NCI-H446 treated with DMSO at 0.1 percent for 48 hours (cell line): ENCODE results near the gene U2AF2.

Experiments
- DNase-seq: peaks from one replicate; lab custom pipeline; 2025; lab: John Stamatoyannopoulos, UW

Gene U2AF2

DNA sequence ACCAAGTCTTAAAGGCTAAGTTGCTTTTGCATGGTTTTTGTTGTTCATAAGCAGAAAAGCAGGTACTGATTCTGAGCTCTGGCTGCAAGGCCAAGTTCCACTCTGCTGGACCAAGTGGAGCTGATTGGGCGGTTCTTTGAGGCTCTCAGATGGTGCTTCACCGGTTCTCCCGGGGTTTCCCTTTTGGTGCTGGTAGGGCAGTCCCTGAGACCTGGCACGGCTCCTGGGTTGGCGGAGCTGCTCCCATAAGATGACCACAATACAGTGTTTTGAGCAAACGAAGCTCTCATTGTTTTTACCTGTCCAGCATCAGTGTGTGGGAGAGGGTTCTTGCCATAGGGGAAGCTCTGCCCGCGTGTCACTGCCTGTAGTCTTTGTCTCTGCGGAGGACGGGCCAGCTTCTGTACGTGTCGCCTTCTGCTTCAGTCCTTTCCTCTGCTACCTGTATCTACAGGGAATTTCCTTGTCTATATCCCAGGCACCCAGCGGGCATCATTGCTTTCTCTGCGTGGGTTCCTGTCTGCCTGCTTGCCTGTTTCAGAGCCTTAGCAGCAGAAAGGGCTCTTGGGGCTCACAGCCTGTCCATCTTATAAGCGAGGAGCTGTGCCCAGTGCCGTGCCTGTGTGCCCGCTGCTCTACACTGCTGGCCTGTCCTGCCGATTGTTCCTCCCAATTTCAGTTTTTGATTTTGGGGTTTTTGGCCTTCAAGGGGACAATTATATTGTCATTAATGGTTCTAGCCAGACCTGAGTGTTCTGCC lies 2.3 kb downstream of the U2AF2 start:
- no peak for DNase-seq

GRCh38 chr19:55658846-55659459 lies 4.1 kb downstream of the U2AF2 start:
- no peak for DNase-seq

- no peak for DNase-seq
Measured at GRCh38 chr19:55659822-55660221, 5.0 kb downstream of the U2AF2 start.

- DNase-seq = no peak
Measured at GRCh38 chr19:55660404-55660803, 5.6 kb downstream of the U2AF2 start.

DNA sequence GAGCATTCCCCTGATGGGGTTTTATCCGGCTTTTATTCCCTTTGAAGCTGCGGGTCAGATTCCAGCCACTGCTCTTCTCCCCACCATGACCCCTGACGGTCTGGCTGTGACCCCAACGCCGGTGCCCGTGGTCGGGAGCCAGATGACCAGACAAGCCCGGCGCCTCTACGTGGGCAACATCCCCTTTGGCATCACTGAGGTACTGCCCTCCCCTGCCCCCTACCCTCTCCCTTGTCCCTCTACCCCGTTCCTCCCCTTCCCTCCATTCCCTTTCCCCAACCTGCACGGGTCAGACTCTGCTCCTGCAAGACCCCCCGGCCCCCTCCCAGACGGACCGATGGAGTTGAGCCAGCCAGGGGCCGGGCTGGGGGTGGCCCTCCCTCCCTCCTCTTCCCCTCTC lies 6.2 kb downstream of the U2AF2 start:
- DNase-seq = no peak

- no peak for DNase-seq
Measured at GRCh38 chr19:55661826-55662225, 7.0 kb downstream of the U2AF2 start.

GRCh38 chr19:55663846-55664536 lies 9.2 kb downstream of the U2AF2 start:
- no peak for DNase-seq

- no peak for DNase-seq
Measured at GRCh38 chr19:55666343-55667005, 11.6 kb downstream of the U2AF2 start.

- DNase-seq = no peak
Measured at GRCh38 chr19:55667006-55667381, 12.2 kb downstream of the U2AF2 start.

DNA sequence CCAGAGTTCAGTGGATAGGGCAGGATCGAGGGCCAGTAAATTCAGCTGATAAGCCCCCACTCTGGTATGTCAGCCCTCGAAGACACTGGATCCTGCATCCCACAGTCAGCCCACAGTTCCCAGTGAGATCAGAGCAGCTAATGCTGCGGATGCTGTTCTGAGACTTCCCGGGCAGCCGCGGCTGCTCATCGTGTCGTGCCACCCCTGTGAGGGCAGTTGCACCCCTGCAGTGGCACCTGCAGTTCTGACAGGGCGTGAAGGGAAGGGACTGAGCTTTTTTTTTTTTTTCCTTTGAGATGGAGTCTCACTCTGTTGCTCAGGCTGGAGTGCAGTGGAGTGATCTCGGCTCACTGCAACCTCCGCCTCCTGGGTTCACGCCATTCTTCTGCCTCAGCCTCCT lies 12.7 kb downstream of the U2AF2 start:
- no peak for DNase-seq

DNA sequence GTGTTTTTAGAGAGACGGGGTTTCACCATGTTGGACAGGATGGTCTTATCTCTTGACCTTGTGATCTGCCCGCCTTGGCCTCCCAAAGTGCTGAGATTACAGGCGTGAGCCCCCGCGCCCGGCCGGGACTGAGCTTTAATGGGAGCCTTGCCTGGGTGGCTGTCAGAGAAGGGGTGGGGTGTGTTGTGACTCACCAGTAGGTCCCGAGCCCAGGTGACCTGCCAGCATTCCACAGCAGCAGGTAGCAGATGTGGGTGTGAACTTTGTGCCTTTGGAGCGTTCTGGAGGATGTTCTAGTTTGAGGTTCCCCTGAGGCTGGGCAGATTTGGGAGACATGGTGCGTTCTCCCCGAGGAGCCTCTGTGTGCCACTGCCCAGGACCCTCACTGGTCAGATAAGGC lies 13.1 kb downstream of the U2AF2 start:
- no peak for DNase-seq

GRCh38 chr19:55668603-55669348 lies 13.9 kb downstream of the U2AF2 start:
- DNase-seq = no peak

- no peak for DNase-seq
Measured at GRCh38 chr19:55669418-55670279, 14.8 kb downstream of the U2AF2 start.

DNA sequence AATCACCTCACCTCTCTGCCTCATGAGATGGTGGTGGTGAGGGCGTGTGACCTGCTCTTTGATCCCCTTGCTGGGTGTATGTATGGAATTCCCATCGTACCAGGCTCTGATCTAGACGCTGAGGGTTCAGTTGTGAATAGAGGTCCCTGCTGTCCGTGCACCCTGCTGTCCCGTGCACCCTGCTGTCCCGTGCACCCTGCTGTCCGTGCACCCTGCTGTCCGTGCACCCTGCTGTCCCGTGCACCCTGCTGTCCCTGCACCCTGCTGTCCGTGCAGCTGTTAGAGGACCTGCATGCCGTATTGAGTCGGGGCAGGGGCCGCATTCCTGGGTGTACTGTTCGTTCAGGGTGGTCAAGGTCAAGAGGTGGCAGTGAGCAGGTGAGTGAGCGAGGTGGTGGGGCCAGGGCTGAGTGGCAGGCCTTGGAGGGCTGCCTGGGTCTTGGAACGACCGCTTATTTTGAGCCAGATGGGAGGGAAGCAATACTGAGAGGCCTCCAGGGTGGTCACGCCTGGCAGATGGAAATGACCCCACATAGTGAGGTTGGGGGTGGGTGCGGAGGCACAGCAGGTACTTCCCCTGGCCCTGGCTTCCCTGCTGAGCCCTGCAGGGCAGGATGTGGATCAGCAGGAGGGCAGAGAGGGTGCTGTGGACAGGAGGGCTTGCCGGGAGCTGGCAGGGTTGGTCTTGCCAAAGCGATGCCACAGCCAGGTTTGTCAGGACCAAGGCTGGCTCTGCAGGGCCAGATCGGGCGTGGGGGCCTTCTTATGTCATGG lies 15.6 kb downstream of the U2AF2 start:
- no peak for DNase-seq

GRCh38 chr19:55671054-55671378 lies 16.2 kb downstream of the U2AF2 start:
- no peak for DNase-seq

GRCh38 chr19:55672418-55672817 lies 17.6 kb downstream of the U2AF2 start:
- no peak for DNase-seq

- no peak for DNase-seq
Measured at GRCh38 chr19:55673465-55673864, 18.6 kb downstream of the U2AF2 start.

- DNase-seq = no peak
Measured at GRCh38 chr19:55673889-55674288, 19.1 kb downstream of the U2AF2 start.

DNA sequence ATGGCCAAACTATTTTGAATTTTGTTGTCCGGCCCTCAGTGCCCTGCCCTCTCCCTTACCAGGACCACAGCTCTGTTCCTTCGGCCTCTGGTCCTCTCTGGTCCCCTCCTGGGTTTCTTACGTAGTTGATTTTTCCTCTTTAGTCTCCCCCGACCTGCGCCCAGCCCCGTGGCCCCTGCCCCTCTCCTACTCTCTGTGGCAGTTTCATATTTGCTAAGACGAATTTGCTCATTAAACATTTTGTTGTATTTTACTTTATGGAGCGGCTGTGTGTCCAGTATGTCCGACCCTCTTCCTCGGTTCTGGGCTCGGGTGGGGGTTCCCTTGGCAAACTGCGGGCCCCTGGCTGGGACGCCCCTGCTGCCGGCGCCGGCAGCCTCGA lies 19.6 kb downstream of the U2AF2 start:
- no peak for DNase-seq

- peak; percentile 93 for DNase-seq
Measured at GRCh38 chr19:55674841-55675660, 20.2 kb downstream of the U2AF2 start, which contains the start of gene EPN1. Gene EPN1 (plus strand): TSS chr19:55675226. CDS start chr19:55678628, 3,402 bp downstream.
